Measurements from ENCODE around the gene FOXJ1.

The FOXJ1 gene

DNA sequence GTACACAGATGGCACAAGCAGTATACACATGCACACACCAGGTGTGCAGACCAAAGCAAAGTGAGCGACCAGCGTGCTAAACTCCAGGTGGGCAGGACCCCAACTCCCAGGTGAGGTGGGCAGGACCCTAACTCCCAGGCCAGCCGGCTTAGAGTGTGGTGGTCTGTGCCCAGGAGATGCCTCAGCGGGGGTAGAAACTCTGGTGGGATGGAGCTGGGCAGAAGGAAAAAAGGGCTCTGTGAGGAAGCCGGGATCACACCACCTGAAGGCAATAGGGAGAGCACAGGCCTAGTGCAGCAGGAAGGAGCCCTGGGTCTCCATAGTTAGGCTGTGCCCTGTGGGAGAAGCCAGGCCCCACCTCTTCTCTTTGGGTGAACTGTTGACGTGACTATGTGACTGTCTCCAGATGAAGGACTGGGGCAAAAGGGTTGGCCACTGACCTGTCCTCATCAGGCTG is 1.6 kb upstream of the FOXJ1 start:
- no peak for DNase-seq (ENCODE audit: low read depth, low spot score)

- peak; percentile 54 for DNase-seq (ENCODE audit: low read depth, low spot score)
Measured at GRCh38 chr17:76142039-76142584, 1.1 kb upstream of the FOXJ1 start.

DNA sequence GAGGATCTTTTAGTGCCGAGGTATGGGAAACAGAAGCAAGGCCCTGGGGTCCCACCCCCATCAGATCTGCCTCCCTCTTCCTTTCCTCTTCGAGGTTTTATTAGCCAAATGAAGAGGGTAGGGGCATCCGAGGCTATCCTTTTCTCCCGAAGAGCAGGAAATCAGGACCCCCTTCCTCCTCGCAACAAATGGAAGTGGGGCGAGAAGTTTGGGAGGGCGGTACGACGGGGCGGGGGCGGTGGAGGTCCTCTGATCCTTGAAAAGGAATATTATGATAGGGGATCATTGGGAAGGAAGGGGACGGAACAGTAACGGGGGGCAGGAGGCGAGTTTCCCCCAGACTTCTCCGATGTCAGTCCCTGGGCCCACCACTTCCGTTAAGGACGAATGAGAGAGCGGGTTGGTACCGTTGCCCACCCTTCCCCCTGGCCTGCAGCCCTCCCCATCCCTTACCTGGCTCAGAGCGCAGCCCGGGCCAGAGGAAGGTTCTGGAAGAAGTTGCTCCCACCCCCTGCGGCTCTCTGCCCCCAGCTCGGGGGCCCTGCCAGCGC is 309 bp downstream of the FOXJ1 start:
- DNase-seq (ENCODE audit: low read depth, low spot score), result no peak

DNA sequence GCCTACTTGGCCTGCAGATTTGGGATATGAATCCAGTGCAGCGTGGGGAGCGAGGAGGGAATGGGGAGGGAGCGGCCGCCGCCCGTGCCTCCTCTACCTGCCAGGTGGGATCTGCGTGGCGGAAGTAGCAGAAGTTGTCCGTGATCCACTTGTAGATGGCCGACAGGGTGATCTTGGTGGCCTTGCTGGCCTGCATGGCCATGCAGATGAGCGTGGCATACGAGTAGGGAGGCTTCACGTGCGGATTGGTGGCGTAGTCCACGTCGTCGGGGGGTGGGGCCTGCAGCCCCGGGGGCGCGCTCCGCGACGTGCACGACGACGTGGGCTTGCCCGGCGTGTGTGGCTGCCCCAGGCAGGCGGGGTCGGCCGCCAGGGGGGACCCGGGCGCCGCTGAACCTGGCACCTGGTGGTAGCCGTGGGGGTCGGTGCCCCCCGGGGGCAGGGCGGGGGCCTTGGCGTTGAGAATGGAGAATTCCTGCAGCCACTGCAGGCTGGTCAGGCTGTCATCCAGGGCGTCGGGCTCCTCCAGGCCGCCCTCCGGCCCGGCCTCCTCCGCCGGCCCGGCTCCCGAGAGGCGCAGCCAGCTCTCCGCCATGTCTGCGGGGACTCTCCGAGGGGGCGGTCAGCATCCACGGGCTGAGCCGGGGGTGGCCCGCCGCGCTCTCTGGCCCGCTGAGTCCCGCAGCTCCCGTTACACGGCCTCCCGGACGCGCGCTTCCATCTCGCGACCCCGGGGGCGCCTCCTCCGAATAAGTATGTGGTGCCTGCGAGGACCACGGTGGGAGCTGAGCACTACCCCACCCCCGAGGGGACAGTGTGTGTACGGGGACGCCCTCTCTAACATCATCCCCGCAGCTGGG is 1.0 kb downstream of the FOXJ1 start:
- no peak for DNase-seq (ENCODE audit: low read depth, low spot score)

DNA sequence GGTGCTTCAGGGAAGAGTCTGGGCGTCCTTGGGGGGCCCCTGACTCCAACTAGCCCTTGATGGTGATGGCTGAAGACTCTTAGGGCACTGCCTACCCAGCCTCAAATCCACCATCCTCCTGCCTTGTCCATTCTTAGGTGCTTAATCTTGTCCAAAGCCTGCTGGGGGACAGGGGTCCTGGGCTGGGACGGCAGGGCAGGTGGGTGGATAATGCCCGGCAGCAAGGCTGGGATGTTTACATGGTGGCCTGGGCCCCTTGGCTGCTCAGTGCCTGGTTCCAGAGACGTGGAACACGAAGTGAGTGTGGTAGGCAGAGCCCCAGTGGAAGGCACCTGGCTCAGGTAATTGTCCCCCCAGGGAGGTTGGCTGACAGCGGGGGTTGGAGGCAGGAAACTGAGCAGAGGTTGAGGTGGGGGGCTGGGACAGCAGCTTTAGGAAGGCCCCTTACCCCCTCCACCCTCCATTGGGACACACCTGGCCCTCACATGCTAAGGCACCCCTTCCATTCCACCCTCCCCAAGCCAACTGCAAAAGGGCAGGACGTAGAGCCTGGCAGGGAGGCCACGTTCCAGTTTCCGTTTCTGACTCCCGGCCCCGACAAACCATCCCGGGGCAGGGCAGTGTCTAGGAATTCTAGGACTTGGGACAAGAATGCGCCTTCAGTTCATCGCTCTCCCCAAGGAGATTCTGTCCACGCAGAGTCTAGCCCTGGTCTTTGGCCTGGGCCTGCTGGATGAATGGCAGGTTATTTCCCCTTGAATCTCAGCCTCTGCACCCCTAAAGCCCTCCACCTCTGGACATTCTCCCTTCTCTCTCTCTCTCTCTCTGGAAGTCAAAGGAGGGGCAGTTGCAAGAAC is 1.9 kb downstream of the FOXJ1 start:
- DNase-seq (ENCODE audit: low read depth, low spot score), result no peak

GRCh38 chr17:76138234-76138895 is 2.7 kb downstream of the FOXJ1 start:
- peak; percentile 75 for DNase-seq (ENCODE audit: low read depth, low spot score)

DNA sequence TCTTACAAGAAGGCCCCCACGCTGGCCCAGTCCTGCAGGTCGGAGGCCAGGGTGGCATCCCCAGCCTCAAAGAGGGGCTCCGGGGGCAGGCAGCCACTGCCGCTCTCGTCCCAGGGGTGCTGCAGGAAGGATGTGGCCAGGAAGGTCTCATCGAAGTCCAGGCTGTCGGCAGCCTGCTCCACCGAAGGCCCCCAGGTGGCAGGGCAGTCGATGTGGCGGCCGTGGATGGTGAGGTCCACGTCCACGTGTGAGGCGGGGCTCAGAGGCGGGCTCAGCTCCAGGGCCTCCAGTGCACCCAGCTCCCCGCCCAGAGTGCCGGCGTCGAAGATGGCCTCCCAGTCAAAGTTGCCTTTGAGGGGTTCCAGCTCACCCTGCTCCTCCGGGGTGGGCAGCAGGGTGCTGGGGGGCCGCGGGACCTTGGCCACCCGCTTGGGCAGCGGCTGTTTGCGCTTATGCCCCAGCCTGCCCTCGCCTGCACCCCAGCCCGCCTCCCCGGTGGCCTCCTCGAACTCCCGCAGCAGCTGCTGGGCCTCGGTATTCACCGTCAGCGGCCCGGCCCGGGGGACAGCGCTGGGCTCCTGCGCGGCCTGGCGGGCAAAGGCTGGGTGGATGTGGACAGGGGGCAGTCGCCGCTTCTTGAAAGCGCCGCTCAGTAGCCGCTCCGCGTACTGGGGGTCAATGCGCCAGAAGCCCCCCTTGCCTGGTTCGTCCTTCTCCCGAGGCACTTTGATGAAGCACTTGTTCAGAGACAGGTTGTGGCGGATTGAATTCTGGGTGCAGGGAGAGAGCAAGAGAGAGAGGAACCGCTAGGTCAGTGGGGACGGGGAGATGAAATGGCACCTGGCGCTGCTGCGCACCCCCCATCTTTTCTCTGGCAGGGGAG is 3.5 kb downstream of the FOXJ1 start:
- DNase-seq (ENCODE audit: low read depth, low spot score), result peak; percentile 39

DNA sequence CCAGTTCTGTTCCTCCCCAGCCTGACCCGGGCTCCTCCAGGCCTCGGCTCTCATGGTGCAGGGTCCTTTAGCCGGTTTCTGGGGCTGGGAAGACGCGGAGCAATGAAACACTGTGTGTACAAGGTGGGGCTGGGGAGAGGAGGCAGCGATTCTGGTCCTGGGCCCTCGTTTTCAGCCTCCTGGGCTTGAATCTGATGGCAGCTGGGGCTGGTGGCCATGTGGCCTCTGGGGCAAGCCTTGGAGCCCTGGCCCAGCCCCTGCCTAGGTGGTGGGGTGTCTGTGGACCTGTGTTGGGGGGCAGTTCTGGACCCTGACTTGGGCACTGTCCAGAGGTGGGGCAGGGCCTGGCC is 4.1 kb downstream of the FOXJ1 start:
- no peak for DNase-seq (ENCODE audit: low read depth, low spot score)

- peak; percentile 64 for DNase-seq (ENCODE audit: low read depth, low spot score)
Measured at GRCh38 chr17:76136276-76137000, 4.6 kb downstream of the FOXJ1 start.

DNA sequence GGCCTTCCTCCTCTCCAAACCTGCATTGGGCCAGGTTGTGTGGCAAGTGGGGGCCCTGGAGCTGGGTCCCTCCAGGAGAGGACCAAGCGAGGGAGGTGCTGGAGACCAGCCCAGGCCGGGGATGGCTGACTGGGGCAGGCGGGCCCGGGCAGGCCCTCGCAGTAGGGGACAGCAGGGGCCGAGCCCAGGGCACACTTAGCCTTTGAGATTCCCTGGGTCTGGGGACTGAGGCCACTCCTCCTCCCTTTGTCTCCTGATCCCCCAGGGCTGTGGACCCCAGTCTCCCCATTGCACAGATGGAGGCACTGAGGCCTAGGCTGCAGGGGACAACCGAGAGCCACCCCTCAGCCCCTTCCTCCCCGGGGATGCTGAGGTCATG is 5.2 kb downstream of the FOXJ1 start:
- DNase-seq (ENCODE audit: low read depth, low spot score), result no peak

DNA sequence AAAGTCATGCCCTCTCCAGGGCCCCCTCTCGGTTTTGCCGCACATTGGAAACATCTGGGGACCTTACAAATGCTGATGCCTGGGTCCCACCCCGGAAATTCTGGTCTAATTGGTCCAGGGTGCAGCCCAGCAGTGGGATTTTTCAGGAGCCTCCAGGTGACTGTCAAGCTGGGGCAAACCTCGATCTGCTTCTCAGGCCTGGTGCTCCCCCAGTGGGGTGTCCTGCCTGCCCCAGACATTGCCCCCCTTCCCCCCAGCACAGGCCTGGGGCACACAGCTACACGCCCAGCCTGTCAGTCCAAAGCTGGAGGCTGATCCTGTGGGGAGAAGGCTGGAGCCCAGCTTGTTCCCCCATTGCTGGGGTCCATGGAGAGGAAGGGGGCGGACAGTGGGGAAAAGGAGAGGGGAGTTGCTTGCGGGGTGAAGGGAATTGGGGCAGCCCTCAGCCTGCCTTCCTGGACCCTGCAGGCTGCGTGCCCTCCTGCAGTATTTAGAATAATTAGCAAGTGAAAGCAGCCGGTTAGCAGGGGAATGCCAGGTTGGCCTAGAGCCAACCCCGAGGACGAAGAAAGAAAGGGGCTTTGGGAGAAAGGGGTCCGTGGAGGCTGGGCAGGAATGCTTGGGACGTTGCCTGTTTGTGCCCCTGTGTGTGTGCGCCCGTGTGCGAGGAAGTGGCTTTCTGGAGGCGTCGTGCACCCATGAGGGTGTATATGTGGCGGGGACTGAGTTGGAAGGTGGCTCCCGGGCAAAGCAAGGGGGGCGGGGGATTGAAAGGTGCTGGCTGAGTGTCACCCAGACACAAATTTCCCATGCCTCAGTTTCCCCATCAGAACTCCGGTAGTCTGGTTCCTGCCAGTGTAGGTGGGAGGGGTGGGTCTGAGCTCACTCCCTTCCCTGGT is 5.9 kb downstream of the FOXJ1 start:
- DNase-seq (ENCODE audit: low read depth, low spot score), result peak; percentile 59

DNA sequence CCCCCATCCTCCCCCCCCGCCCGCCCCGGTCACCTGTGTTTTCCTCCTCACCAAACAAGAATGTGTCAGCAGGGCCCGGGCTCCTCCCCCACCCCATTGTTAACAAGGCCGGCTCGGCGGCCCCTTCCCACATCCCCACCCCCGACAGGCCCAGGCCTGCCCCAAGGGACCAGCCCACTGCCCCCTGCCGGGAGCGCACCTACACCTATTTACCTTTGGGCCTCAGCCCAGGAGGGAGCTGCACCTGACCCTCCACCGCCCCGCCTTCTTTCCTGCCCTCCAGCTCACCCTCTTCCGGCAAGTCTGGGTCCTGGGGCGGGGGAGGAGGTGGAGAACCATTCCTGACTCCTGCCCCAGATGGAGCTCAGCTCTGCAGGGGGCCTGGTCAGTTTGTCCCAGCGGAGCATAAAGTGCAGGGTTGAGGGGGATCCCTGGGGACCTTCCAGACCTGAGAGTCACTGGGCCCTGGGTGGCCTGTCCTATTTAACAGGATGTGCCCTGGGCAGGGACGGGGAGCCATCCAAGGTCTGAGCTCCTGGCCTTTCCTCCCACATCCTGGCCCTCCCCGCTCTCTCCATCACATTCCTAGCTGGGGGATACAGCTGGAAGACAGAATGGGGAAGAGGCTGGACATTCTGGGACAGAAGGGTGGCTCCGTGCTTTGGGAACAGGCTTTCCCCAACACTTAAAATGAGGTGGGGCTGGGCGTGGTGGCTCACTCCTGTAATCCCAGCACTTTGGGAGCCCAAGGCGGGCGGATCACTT is 8.3 kb downstream of the FOXJ1 start:
- peak; percentile 84 for DNase-seq (ENCODE audit: low read depth, low spot score)

GRCh38 chr17:76131692-76132573 is 9.1 kb downstream of the FOXJ1 start:
- peak; percentile 71 for DNase-seq (ENCODE audit: low read depth, low spot score)

DNA sequence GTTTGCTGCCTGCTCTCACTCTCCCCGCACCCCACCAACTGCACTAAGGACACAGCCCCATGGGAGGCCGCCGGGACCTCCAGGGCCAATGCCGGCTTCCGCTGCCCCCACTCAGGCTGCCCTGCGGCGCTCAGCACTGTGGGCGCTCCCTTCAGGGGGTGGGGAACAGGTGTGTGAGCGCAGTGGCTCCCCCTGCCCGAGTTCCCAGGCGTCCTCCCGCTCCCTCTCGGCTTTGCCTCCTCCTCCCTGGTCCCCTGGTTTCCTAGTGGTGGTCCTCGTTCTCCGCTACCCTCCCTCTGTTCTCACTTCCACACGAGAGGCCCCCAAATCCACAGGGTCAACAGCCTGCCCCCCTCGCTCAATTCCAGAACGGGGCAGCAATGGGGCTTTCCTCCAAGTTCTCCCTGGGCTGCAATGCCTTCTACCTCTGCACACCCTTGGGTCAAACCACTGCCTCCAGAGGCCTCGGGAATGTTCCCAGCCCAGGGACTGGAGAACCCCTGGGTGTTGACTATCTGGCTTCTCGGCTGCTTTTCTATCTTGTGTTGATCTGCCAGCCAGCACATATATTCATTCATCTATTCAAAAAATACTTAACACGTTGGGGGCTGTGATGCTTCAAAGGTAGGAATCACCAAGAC is 9.9 kb downstream of the FOXJ1 start:
- no peak for DNase-seq (ENCODE audit: low read depth, low spot score)

DNA sequence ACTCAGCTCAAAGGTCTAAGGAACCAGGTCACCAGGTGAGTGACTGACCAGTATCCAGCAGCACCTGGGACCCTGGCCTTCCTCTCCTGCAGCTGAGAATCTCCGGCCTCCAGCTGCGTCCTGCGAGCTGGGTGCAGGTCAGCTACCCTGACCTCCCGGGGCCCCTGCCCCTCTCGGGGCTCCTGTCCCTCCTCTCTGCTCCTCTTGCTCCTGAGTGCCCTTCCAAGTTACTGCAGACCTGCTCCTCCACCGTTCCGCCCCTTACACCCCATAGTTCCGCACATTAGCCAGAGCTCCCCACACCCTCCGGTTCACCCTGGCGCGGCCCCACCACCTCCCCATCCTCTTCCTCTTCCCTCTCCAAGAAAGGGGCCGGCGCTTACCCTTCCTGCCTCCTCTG is 10.6 kb downstream of the FOXJ1 start:
- DNase-seq (ENCODE audit: low read depth, low spot score), result no peak

DNA sequence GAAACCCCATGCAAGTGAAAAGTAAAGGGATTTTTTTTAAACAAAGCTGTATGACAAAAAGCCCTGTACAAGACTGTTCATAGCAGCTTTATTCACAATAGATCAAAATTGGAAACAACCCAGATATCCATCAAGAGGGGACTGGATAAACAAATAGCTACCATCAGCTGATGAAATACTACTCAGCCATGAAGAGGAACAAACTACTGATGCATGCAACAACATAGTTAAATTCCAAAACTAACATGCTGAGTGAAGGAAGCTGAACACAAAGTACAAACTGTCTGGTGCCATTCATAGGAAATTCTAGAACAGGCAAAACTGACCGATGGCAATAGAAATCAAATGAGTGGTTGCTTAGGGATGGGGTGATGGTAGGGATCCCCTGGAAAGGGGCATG is 15.1 kb downstream of the FOXJ1 start:
- no peak for DNase-seq (ENCODE audit: low read depth, low spot score)

- no peak for DNase-seq (ENCODE audit: low read depth, low spot score)
Measured at GRCh38 chr17:76125391-76125675, 15.7 kb downstream of the FOXJ1 start.
